Esophagus (tissue), 2 donors: ENCODE results near the gene TMEM115. TPM values are rescaled to one million over a fixed set of nuclear protein-coding genes. Genes with fewer than 3 reads are reported as not detected.

ENCODE experiments used
- H3K27ac ChIP-seq, 2 donors: one replicate each; pipeline ENCODE4 v1.5.1; 2013; ENCODE audit warnings: low read depth in 2 of 2, mild to moderate bottlenecking in 2 of 2, inconsistent platforms in 1 of 2, low read length in 1 of 2, moderate library complexity in 1 of 2
- H3K27me3 ChIP-seq, 2 donors: one replicate each; pipeline ENCODE4 v1.6.1; 2013; ENCODE audit warnings: low read length in 2 of 2, control low read depth in 1 of 2, mild to moderate bottlenecking in 1 of 2; ENCODE audit not compliant: insufficient read depth in 2 of 2, control insufficient read depth in 1 of 2
- H3K36me3 ChIP-seq, 2 donors: one replicate each; pipeline ENCODE4 v1.6.1; 2013; ENCODE audit warnings: low read length in 1 of 2; ENCODE audit not compliant: control insufficient read depth in 2 of 2, insufficient read depth in 2 of 2
- H3K4me1 ChIP-seq, 2 donors: one replicate each; pipeline ENCODE4 v1.6.1; 2013; ENCODE audit warnings: low read length in 1 of 2; ENCODE audit not compliant: control insufficient read depth in 2 of 2, insufficient read depth in 2 of 2
- H3K4me3 ChIP-seq, 2 donors: one replicate each; pipeline ENCODE4 v1.5.1; 2013; ENCODE audit warnings: low read length in 2 of 2, mild to moderate bottlenecking in 2 of 2, low read depth in 1 of 2, moderate library complexity in 1 of 2
- H3K9me3 ChIP-seq, 2 donors: one replicate each; pipeline ENCODE4 v1.6.1; 2013; ENCODE audit warnings: mild to moderate bottlenecking in 2 of 2, low read depth in 1 of 2, low read length in 1 of 2, moderate library complexity in 1 of 2; ENCODE audit not compliant: control insufficient read depth in 2 of 2, insufficient read depth in 1 of 2
- WGBS, 2 donors: extraction: QIAGEN DNeasy Blood & Tissue Kit; methylation state at CpG; one replicate each; pipeline ENCODE4 v1.1.7; 2013; 5-methylcytosine and 5-hydroxymethylcytosine counted together
- polyA plus RNA-seq, 2 donors: library from polyadenylated mRNA; stranded (reverse); fragments of 200-250 nt; gene quantifications; one replicate each; pipeline ENCODE4 v1.2.3, GENCODE V29; 2013
- donor health status: healthy with polysubstance abuse.
- donor health status: Bipolar disorder and iron deficiency.

Gene TMEM115
- polyA plus RNA-seq, 2 donors, result 16.2 to 23.0 TPM

DNA sequence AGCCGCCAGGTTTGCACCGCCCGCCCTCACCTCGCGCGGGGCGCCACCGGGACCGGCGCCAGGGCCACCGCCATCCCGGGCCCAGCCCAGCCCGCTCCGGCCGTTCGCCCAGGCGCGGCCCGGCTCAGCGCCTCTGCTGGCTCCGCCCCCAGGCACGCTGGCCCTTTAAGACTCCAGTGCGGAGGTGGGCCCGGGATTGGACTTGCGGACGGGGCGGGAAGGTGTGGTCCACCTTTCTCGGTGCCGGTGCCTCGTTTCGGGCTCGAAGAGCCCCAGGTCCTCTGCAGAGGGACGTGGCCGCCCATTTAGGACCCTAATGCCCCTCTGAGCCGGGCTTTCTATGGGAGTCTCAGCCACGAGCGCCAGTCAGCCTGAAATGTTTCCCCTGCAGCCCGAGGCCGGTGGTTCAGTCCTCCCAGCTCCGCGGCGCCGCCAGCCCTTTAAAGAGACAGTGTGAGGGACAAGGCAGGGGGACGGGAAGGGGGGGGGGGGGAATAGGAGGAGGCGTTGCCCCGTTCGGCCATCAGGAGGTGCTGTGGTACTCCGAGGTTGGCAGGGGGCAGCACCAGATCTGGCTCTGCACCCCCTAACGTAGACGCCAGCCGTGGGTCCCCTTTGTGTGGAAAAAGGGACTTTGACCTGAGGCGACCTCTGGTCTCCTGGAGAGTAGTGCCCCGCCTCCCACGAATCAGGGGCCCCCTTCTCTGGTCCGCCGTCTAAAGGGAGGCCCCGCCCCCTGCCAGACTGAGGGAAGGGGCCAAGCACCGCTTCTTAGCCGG lies 37.8 kb downstream of the TMEM115 start:
- H3K4me1 ChIP-seq, result peaks cover 0 to 32% of the 10 kb centered on the region in 2 donors

DNA sequence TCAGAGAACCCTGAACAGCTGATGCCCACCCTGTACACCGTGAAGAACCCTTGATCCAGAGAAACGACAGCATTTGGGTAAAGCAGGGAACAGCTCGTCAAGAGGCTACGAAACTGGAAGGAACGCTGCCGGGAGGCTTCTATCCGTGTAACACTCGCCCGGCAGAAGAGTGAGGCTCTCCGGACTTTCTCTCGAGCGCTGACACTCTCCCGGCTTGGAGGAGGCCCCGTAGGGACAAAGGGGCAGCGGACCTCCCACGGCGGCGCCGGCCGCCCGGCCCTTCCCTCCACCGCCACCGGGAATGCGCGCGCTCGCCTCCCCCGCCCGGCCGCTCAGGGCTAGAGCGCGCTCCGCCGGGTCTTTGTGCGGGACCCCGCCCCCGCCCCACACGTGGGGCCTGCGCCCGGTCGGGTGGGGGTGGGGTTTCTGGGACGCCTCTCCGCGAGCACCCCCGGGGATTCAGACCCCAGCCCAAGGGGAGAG lies 38.4 kb downstream of the TMEM115 start:
- H3K4me1 ChIP-seq, result peaks cover 0 to 36% of the 10 kb centered on the region in 2 donors
- peak overlapping the region; percentile 82 to 89 for H3K27ac ChIP-seq
- peak overlapping the region; percentile 67 to 83 for H3K4me3 ChIP-seq
- H3K9me3 ChIP-seq, result no peaks in the 10 kb centered on the region
- 0% methylated on average over 36 to 45 of the region's 45 CpGs for WGBS, 2 donors
- no peaks in the 10 kb centered on the region for H3K27me3 ChIP-seq
- peaks cover 0 to 14% of the 10 kb centered on the region in 2 donors for H3K36me3 ChIP-seq

More for the DNA sequence above, 37.8 kb downstream of the TMEM115 start:
- H3K9me3 ChIP-seq, result no peaks in the 10 kb centered on the region
- no peaks in the 10 kb centered on the region for H3K27me3 ChIP-seq
- peaks cover 0 to 19% of the 10 kb centered on the region in 2 donors for H3K36me3 ChIP-seq
- peak overlapping the region; percentile 82 to 89 for H3K27ac ChIP-seq
- WGBS, 2 donors, result 0 to 1% methylated on average over 51 to 59 of the region's 59 CpGs
- peak overlapping the region; percentile 67 to 83 for H3K4me3 ChIP-seq

DNA sequence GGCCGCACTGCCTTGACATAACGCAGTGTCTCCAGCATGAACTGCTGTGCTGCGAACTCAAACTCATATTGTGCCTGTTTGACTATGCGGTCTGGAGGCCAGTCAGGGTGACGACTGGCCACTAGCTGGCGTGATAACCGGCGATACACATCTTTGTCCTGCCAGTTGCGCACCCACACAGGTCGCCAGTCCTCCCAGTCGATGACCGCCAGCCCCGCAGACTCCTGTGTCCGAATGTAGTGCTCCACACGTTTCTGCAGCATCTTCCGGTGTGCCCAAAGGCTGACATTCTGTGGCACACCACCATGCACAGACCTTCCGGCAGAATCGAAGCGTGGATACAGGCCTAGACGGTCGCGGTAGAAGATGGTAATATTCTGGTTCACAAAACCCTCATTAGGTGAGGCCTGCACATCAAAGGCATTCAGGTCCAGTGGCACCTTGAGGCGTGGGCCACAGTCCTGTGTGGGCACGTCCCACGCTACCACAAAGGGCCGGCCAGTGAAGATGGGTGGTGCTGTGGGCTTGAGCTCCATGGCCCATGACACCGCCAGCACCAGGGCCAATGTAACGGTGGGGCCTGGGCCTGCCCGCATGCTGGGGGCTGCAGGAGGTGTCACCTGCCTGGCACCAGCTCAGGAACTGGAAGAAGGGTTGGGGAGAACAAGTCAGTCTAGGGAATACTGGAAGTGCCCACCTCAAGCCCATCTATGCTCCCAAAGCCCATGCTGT lies 39.3 kb downstream of the TMEM115 start:
- Histone ChIP-seq H3K27me3 (no peaks in the 10 kb centered on the region), H3K9me3 (no peaks in the 10 kb centered on the region), H3K36me3 (peaks cover 0 to 10% of the 10 kb centered on the region in 2 donors), H3K4me3 (peak overlapping the region; percentile 67 to 83), H3K4me1 (peaks cover 0 to 36% of the 10 kb centered on the region in 2 donors), H3K27ac (peak overlapping the region; percentile 82 to 89)
- WGBS, 2 donors, result 64 to 68% methylated on average over 29 of the region's 29 CpGs

DNA sequence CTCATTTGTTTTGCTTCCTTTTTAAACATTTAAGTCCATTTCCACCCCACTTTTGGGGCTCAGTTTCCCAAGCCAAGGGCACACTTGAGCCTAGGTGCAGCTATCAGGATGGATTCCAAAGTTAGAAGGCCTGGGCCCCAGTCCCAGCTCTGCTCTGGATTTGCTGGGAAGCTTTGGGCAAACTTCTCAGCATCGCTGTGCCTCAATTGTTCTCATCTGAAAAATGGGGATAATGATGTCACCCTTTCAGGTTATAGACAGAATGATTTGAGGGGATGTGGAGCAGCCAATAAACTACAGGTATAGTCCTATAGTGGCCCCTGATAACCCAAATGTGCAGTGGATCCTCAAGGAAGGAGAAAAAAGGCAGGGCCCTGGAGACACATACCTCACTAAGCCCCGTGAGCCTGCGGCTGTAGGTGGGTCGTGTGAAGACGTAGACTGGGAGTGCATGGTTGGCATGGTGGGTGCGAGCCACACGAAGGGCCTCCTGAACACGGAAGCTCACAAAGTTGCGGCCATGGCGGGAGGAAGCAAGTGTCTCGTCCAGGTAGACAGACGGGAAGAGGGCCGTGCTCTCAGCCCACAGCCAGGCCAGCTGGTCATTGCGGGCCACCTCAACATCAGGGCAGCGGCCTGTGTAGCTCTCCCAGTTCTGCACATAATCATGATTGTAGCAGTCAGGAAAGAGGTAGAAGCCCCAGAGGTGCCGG lies 40.0 kb downstream of the TMEM115 start:
- Histone ChIP-seq H3K27me3 (no peaks in the 10 kb centered on the region), H3K9me3 (no peaks in the 10 kb centered on the region), H3K36me3 (peaks cover 0 to 10% of the 10 kb centered on the region in 2 donors), H3K27ac (peak overlapping the region; percentile 96 to 100), H3K4me3 (peak overlapping the region in 1 of 2 donors; percentile 67), H3K4me1 (peaks cover 0 to 40% of the 10 kb centered on the region in 2 donors)
- WGBS, 2 donors, result 77 to 89% methylated on average over 16 of the region's 16 CpGs

DNA sequence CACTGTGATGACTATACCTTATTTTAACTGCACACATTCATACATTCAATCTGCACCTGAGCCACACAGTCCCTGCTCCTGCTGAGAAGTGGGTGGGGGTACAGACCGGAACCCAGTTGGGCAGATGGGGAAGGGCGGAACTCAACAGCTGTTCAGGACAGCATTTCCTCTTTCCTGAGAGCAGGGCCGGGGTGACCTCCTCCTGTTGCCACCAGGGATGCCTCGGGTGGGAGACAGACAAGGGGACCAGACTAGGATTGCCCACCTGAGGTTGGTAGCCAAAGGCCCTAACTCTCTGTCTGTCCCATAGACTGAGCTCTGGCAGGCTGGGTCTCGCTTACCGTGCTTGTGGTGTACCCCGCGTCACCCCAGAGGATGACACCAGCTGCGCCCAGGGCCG lies 40.7 kb downstream of the TMEM115 start:
- Histone ChIP-seq H3K4me3 (no peak overlapping the region), H3K27me3 (no peaks in the 10 kb centered on the region), H3K9me3 (no peaks in the 10 kb centered on the region), H3K36me3 (peaks cover 0 to 10% of the 10 kb centered on the region in 2 donors), H3K27ac (peak overlapping the region; percentile 96 to 100), H3K4me1 (peaks cover 0 to 40% of the 10 kb centered on the region in 2 donors)
- 73 to 75% methylated on average over 10 of the region's 10 CpGs for WGBS, 2 donors

DNA sequence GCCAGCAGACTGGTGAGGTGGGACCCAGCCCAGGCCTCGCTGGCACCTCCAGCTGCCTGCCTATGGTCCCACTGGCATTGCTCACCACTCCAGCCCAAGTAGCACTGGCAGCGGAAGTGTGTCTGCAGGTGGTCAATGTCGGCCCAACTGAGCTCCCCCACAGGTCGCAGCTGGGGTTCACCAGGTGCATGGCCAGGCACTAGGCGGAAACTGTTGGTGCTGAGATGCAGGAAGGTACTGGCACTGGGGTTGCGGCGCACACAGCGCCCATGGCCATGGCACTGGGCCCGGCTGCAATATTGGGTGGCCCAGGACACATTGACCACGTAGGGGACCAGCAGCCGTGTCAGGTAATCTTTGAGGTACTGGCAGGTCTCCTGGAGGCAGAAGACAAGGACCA lies 41.2 kb downstream of the TMEM115 start:
- WGBS, 2 donors, result 75 to 80% methylated on average over 11 of the region's 11 CpGs
- Histone ChIP-seq H3K27ac (peak overlapping the region; percentile 96 to 100), H3K36me3 (peaks cover 0 to 10% of the 10 kb centered on the region in 2 donors), H3K9me3 (no peaks in the 10 kb centered on the region), H3K27me3 (no peaks in the 10 kb centered on the region), H3K4me3 (no peak overlapping the region), H3K4me1 (peaks cover 0 to 40% of the 10 kb centered on the region in 2 donors)

DNA sequence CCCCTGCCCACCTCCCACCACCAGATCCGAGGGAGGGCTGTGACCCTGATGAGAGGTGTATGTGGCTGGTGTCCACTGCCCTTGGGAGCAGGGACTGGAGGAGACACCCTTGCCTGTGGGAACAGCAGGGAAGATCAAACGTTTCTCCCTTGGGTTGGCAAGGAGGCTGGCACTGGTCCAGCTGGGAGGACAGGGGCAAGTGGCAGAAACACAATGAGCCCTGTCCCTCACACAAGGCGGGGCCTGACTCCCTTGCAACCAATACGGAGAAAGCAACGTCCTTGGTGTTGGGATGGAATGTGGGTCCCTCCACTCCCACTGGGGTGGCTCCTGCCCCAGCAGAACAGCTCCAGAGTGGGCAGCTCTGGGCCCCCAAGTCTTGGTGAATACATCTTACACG lies 42.0 kb downstream of the TMEM115 start:
- peaks cover 0 to 10% of the 10 kb centered on the region in 2 donors for H3K36me3 ChIP-seq
- 40 to 48% methylated on average over 6 of the region's 6 CpGs for WGBS, 2 donors
- peaks cover 0 to 40% of the 10 kb centered on the region in 2 donors for H3K4me1 ChIP-seq
- H3K9me3 ChIP-seq, result no peaks in the 10 kb centered on the region
- peak overlapping the region; percentile 96 to 100 for H3K27ac ChIP-seq
- H3K27me3 ChIP-seq, result no peaks in the 10 kb centered on the region
- H3K4me3 ChIP-seq, result peak overlapping the region in 1 of 2 donors; percentile 20

DNA sequence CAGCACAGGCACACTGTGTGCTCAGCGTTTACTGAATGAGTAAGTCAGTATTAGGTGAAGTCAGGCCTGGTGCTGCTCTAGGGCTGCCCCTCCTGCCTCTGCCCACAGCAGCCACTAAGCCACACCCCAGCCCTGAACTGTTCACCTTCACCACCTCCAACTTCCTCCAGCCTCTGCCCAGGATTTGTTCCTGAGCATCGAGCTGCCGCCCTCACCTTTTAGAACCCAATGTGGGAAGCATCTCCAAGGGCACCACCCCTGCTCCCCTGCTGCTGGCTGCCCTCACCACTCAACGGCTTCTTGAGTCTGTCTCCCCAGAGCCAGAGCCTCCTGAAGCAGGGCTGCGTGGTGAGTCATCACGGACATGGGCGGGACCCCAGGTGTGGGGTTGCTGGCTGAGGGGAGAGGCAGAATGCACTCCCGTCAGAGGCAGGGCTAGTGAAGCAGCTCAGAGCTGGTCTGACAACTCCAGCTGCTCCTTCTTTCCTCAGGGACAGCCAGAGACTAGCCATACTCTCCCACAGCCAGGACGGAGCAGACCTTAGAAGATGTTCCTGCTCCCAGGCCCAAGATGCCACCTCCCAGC lies 42.6 kb downstream of the TMEM115 start:
- peak overlapping the region; percentile 96 to 100 for H3K27ac ChIP-seq
- H3K27me3 ChIP-seq, result no peaks in the 10 kb centered on the region
- peak overlapping the region in 1 of 2 donors; percentile 20 for H3K4me3 ChIP-seq
- H3K4me1 ChIP-seq, result peaks cover 0 to 40% of the 10 kb centered on the region in 2 donors
- H3K9me3 ChIP-seq, result no peaks in the 10 kb centered on the region
- peaks cover 0 to 10% of the 10 kb centered on the region in 2 donors for H3K36me3 ChIP-seq
- WGBS, 2 donors, result 32 to 43% methylated on average over 9 of the region's 9 CpGs

DNA sequence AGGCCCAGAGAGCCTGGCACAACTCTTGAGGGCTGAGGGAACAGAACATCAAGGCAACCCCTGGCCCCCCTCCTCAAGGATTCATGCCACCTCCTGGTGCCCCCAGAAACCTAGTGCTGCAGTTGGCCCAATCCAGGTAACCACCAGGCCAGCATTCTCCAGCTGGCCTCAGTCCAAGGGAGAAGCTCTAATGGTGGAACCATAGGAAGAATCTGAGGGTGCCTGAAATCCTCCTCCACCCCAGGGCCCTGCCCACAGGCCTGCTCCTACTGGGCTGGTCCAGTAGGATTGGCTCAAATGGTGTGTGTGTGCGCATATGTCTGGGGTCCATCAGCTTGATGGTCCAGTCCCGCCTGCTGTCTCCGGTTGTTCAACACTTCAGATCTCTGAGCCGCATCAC lies 44.5 kb downstream of the TMEM115 start:
- Histone ChIP-seq H3K4me3 (no peak overlapping the region), H3K36me3 (peaks cover 0 to 10% of the 10 kb centered on the region in 2 donors), H3K9me3 (no peaks in the 10 kb centered on the region), H3K27ac (peak overlapping the region in 1 of 2 donors; percentile 28), H3K27me3 (no peaks in the 10 kb centered on the region), H3K4me1 (peaks cover 0 to 33% of the 10 kb centered on the region in 2 donors)
- 96% methylated on average over 4 of the region's 4 CpGs for WGBS, 2 donors
